ENCODE data around the gene GFI1B. TPM values are rescaled to one million over a fixed set of nuclear protein-coding genes. Genes with fewer than 3 reads are reported as not detected.

Gene GFI1B
- total RNA-seq, 4 donors from 2014 or later, result not detected

DNA sequence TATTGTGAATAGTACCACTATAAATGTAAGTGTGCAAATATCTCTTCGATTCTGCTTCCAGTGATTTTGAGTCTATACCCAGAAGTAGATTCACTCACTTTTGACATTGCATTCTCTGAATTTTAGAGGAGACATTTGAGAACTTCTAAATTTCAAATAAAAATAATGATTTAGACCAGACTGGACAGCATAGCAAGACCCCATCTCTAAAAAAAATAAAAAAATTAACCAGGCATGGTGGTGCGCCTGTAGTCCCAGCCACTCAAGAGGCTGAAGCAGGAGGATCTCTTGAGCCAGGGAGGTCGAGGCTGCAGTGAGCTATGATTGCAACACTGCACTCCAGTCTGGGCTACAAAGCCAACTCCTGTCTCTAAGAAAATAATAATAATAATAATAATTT, 1.9 kb upstream of the GFI1B start:
- no peak overlapping the region for H3K4me3 ChIP-seq
- WGBS, 2 donors, result 87 to 89% methylated on average over 3 of the region's 3 CpGs
- no peak for TF ChIP-seq EP300 (IDR thresholded peaks at IDR 0.05)
- TF ChIP-seq, protein P1, sequence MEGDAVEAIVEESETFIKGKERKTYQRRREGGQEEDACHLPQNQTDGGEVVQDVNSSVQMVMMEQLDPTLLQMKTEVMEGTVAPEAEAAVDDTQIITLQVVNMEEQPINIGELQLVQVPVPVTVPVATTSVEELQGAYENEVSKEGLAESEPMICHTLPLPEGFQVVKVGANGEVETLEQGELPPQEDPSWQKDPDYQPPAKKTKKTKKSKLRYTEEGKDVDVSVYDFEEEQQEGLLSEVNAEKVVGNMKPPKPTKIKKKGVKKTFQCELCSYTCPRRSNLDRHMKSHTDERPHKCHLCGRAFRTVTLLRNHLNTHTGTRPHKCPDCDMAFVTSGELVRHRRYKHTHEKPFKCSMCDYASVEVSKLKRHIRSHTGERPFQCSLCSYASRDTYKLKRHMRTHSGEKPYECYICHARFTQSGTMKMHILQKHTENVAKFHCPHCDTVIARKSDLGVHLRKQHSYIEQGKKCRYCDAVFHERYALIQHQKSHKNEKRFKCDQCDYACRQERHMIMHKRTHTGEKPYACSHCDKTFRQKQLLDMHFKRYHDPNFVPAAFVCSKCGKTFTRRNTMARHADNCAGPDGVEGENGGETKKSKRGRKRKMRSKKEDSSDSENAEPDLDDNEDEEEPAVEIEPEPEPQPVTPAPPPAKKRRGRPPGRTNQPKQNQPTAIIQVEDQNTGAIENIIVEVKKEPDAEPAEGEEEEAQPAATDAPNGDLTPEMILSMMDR (IDR thresholded peaks at IDR 0.05), result no peak
- no peak for TF ChIP-seq POLR2A (IDR thresholded peaks at IDR 0.05)
- peaks cover 0 to 41% of the 10 kb centered on the region in 2 donors for H3K27me3 ChIP-seq
- no peaks in the 10 kb centered on the region for H3K9me3 ChIP-seq
- peaks cover 0 to 20% (median 2%) of the 10 kb centered on the region in 4 donors for H3K4me1 ChIP-seq
- H3K27ac ChIP-seq, result no peak overlapping the region
- DNase-seq (ENCODE audit: low spot score in 2 of 2), result no peak
- no peaks in the 10 kb centered on the region for H3K36me3 ChIP-seq

DNA sequence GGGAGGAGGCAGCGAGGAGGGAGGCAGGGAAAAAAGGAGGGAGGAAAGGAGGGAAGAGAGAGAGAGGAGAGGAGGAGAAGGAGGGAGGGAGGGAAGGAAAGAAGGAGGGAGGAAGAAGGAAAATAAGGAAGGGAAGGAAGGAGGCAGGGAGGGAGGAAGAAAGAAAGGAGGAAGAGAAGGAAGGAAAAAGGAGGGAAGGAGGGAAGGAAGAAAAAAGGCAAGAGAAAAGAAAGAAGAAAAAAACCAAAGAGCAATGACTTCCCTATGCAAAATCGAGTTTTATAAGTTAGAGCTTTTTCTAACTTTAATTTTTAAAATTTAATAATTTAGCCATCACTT, 413 bp upstream of the GFI1B start:
- Histone ChIP-seq H3K36me3 (no peaks in the 10 kb centered on the region), H3K27ac (no peak overlapping the region), H3K4me3 (no peak overlapping the region), H3K9me3 (no peaks in the 10 kb centered on the region), H3K4me1 (peaks cover 0 to 13% (median 2%) of the 10 kb centered on the region in 4 donors), H3K27me3 (peaks cover 0 to 55% of the 10 kb centered on the region in 2 donors)
- TF ChIP-seq POLR2A (IDR thresholded peaks at IDR 0.05) (no peak), EP300 (IDR thresholded peaks at IDR 0.05) (no peak)
- TF ChIP-seq, protein P1 (IDR thresholded peaks at IDR 0.05), result no peak
- WGBS, 2 donors, result 18 to 28% methylated on average over 2 of the region's 2 CpGs
- no peak for DNase-seq (ENCODE audit: low spot score in 2 of 2)

GRCh38 chr9:132980157-132980556, 1.7 kb downstream of the GFI1B start:
- peaks cover 0 to 74% of the 10 kb centered on the region in 2 donors for H3K27me3 ChIP-seq
- peaks cover 0 to 13% (median 2%) of the 10 kb centered on the region in 4 donors for H3K4me1 ChIP-seq
- H3K36me3 ChIP-seq, result no peaks in the 10 kb centered on the region
- no peak overlapping the region for H3K27ac ChIP-seq
- DNase-seq (ENCODE audit: low spot score in 2 of 2), result no peak
- H3K4me3 ChIP-seq, result no peak overlapping the region
- H3K9me3 ChIP-seq, result no peaks in the 10 kb centered on the region
- TF ChIP-seq, protein P1 (IDR thresholded peaks at IDR 0.05), result no peak
- no peak for TF ChIP-seq POLR2A (IDR thresholded peaks at IDR 0.05)
- no peak for TF ChIP-seq EP300 (IDR thresholded peaks at IDR 0.05)
- WGBS, 2 donors, result 63 to 68% methylated on average over 5 of the region's 5 CpGs

- no peaks in the 10 kb centered on the region for H3K36me3 ChIP-seq
- WGBS, 2 donors, result 61 to 63% methylated on average over 8 of the region's 8 CpGs
- no peak overlapping the region for H3K27ac ChIP-seq
- TF ChIP-seq, protein P1 (IDR thresholded peaks at IDR 0.05), result no peak
- no peak for TF ChIP-seq EP300 (IDR thresholded peaks at IDR 0.05)
- TF ChIP-seq POLR2A (IDR thresholded peaks at IDR 0.05), result no peak
- peaks cover 0 to 11% (median under 1%) of the 10 kb centered on the region in 4 donors for H3K4me1 ChIP-seq
- DNase-seq (ENCODE audit: low spot score in 2 of 2), result no peak
- no peak overlapping the region for H3K4me3 ChIP-seq
- peaks cover 0 to 83% of the 10 kb centered on the region in 2 donors for H3K27me3 ChIP-seq
- no peaks in the 10 kb centered on the region for H3K9me3 ChIP-seq
Observed at GRCh38 chr9:132982458-132982857, 4.0 kb downstream of the GFI1B start.

- Histone ChIP-seq H3K36me3 (no peaks in the 10 kb centered on the region), H3K27ac (no peak overlapping the region), H3K27me3 (peaks cover 0 to 79% of the 10 kb centered on the region in 2 donors), H3K9me3 (no peaks in the 10 kb centered on the region), H3K4me1 (peaks cover 0 to 3% (median 0%) of the 10 kb centered on the region in 4 donors), H3K4me3 (no peak overlapping the region)
- TF ChIP-seq EP300 (IDR thresholded peaks at IDR 0.05) (no peak), POLR2A (IDR thresholded peaks at IDR 0.05) (no peak)
- TF ChIP-seq, protein P1 (IDR thresholded peaks at IDR 0.05), result no peak
- 78 to 84% methylated on average over 11 of the region's 11 CpGs for WGBS, 2 donors
- no peak for DNase-seq (ENCODE audit: low spot score in 2 of 2)
Observed at GRCh38 chr9:132983491-132984201, 5.2 kb downstream of the GFI1B start.
